Osteoblast (primary cell): Measurements from ENCODE around the gene LEF1. TPM values are rescaled to one million over a fixed set of nuclear protein-coding genes. Genes with fewer than 3 reads are reported as not detected.
A peak's percentile ranks its signal among the peaks of the same experiment; 100 is the strongest.

ENCODE experiments used
- DNase-seq: peaks from one replicate; pipeline ENCODE4 v3.0.0; 2011; ENCODE audit warnings: low spot score, mixed read lengths; ENCODE audit not compliant: insufficient read length; ENCODE audit errors: missing footprints
- H2AFZ ChIP-seq: 2 replicates; pipeline ENCODE4 v1.6.0; 2011; ENCODE audit warnings: mild to moderate bottlenecking, low read length
- H3K27ac ChIP-seq: 2 replicates; pipeline ENCODE4 v1.5.1; 2011; ENCODE audit warnings: mild to moderate bottlenecking, low read depth, low read length, moderate library complexity
- H3K27me3 ChIP-seq: 2 replicates; pipeline ENCODE4 v1.6.0; 2012; ENCODE audit warnings: mild to moderate bottlenecking, control low read depth, inconsistent platforms, low read length, moderate library complexity; ENCODE audit not compliant: insufficient read depth
- H3K36me3 ChIP-seq: 2 replicates; pipeline ENCODE4 v1.5.1; 2011; ENCODE audit warnings: mild to moderate bottlenecking, low read length, control low read depth, moderate library complexity; ENCODE audit not compliant: insufficient read depth
- H3K4me1 ChIP-seq: 2 replicates; pipeline ENCODE4 v1.5.1; 2011; ENCODE audit warnings: mild to moderate bottlenecking, low read length, control low read depth, moderate library complexity; ENCODE audit not compliant: insufficient read depth
- H3K4me2 ChIP-seq: 2 replicates; pipeline ENCODE4 v1.6.0; 2011; ENCODE audit warnings: mild to moderate bottlenecking, low read length; ENCODE audit not compliant: insufficient read depth
- H3K4me3 ChIP-seq: fragments of 200-600 bp; sonication (generic); 3 replicates; pipeline ENCODE4 v1.5.1; 2012; ENCODE audit warnings: mild to moderate bottlenecking, low read length, inconsistent platforms; ENCODE audit not compliant: insufficient read depth
- H3K79me2 ChIP-seq: 2 replicates; pipeline ENCODE4 v1.6.0; 2012; ENCODE audit warnings: mild to moderate bottlenecking, low read length, control low read depth, inconsistent platforms; ENCODE audit not compliant: insufficient read depth
- H3K9me3 ChIP-seq: 2 replicates; pipeline ENCODE4 v1.5.1; 2011; ENCODE audit warnings: low read depth, low read length, control low read depth
- H4K20me1 ChIP-seq: 2 replicates; pipeline ENCODE4 v1.6.0; 2012; ENCODE audit warnings: mild to moderate bottlenecking, low read length, control low read depth; ENCODE audit not compliant: insufficient read depth
- CTCF ChIP-seq: IDR thresholded peaks from 2 replicates; pipeline ENCODE4 v1.5.1; 2011; ENCODE audit warnings: mild to moderate bottlenecking, low read depth, low read length, moderate library complexity; ENCODE audit errors: extremely low read depth
- total RNA-seq: library from RNA; depleted of rRNA; stranded (reverse); fragments of >200 nt; gene quantifications from 2 replicates; pipeline ENCODE4 v1.2.3, GENCODE V29; 2012

The LEF1 gene
- 5.8 and 7.7 TPM in 2 replicates for total RNA-seq

GRCh38 chr4:108168671-108169523 is at the start of gene LEF1:
Gene LEF1 (minus strand): TSS chr4:108168932. CDS start chr4:108167767, 1,165 bp downstream.
- Histone ChIP-seq H3K79me2 (no peaks in the 10 kb centered on the region), H4K20me1 (no peaks in the 10 kb centered on the region), H3K9me3 (no peaks in the 10 kb centered on the region), H3K27ac (no peak within 1 kb of the TSS), H3K36me3 (no peaks in the 10 kb centered on the region), H3K4me2 (peak within 1 kb of the TSS; percentile 96), H3K27me3 (peaks cover 82% of the 10 kb centered on the region), H3K4me1 (peaks cover 23% of the 10 kb centered on the region), H3K4me3 (peak within 1 kb of the TSS; percentile 77), H2AFZ (peak within 1 kb of the TSS; percentile 85)
- DNase-seq: peak; percentile 84
- no peak for TF ChIP-seq CTCF

GRCh38 chr4:108216510-108216909 is 47.8 kb upstream of the LEF1 start:
- Histone ChIP-seq H3K79me2 (no peaks in the 10 kb centered on the region), H3K4me3 (no peak overlapping the region), H3K4me2 (no peak overlapping the region), H4K20me1 (no peaks in the 10 kb centered on the region), H3K9me3 (no peaks in the 10 kb centered on the region), H3K36me3 (no peaks in the 10 kb centered on the region), H2AFZ (no peak overlapping the region), H3K27ac (no peak overlapping the region), H3K4me1 (no peaks in the 10 kb centered on the region), H3K27me3 (no peaks in the 10 kb centered on the region)
- no peak for TF ChIP-seq CTCF
- no peak for DNase-seq

GRCh38 chr4:108215055-108215454 is 46.3 kb upstream of the LEF1 start:
- no peak overlapping the region for H3K27ac ChIP-seq
- H3K4me1 ChIP-seq: no peaks in the 10 kb centered on the region
- no peak overlapping the region for H3K4me2 ChIP-seq
- no peaks in the 10 kb centered on the region for H4K20me1 ChIP-seq
- no peaks in the 10 kb centered on the region for H3K27me3 ChIP-seq
- no peak for TF ChIP-seq CTCF
- H3K9me3 ChIP-seq: no peaks in the 10 kb centered on the region
- no peaks in the 10 kb centered on the region for H3K36me3 ChIP-seq
- H3K4me3 ChIP-seq: no peak overlapping the region
- no peaks in the 10 kb centered on the region for H3K79me2 ChIP-seq
- H2AFZ ChIP-seq: no peak overlapping the region
- no peak for DNase-seq

- DNase-seq: no peak
- Histone ChIP-seq H4K20me1 (no peaks in the 10 kb centered on the region), H3K36me3 (no peaks in the 10 kb centered on the region), H3K4me1 (no peaks in the 10 kb centered on the region), H2AFZ (no peak overlapping the region), H3K9me3 (no peaks in the 10 kb centered on the region), H3K27me3 (no peaks in the 10 kb centered on the region), H3K4me3 (no peak overlapping the region), H3K79me2 (no peaks in the 10 kb centered on the region), H3K27ac (no peak overlapping the region), H3K4me2 (no peak overlapping the region)
- TF ChIP-seq CTCF: no peak
These were observed 45.0 kb upstream of the LEF1 start for GRCh38 chr4:108213723-108214122.
